OCI-LY1 (cell line): ENCODE data around the gene EEPD1.

Source experiments
- H2AFZ ChIP-seq: fragments of 200-600 bp; sonication (generic), shearing (Covaris generic); 2 replicates; pipeline ENCODE4 v1.6.0; 2014; ENCODE audit warnings: antibody characterized with exemption, mild to moderate bottlenecking, low read length
- H3F3A ChIP-seq: fragments of 200-600 bp; sonication (generic), shearing (Covaris generic); 2 replicates; pipeline ENCODE4 v1.6.0; 2014; ENCODE audit warnings: mild to moderate bottlenecking, antibody characterized with exemption, low read length, moderate library complexity; ENCODE audit not compliant: insufficient read depth
- H3K27ac ChIP-seq: fragments of 200-600 bp; sonication (generic); 2 replicates; pipeline ENCODE4 v1.5.1; 2014; ENCODE audit warnings: low read length, mixed run types, mild to moderate bottlenecking, low read depth; ENCODE audit not compliant: poor library complexity, severe bottlenecking
- H3K27me3 ChIP-seq: fragments of 200-600 bp; sonication (generic); 2 replicates; pipeline ENCODE4 v1.6.0; 2014; ENCODE audit warnings: antibody characterized with exemption, mild to moderate bottlenecking, low read length, moderate library complexity; ENCODE audit not compliant: insufficient read depth
- H3K36me3 ChIP-seq: fragments of 200-600 bp; sonication (generic); 2 replicates; pipeline ENCODE4 v1.6.1; 2014; ENCODE audit warnings: mild to moderate bottlenecking, antibody characterized with exemption, low read length, moderate library complexity, mixed read lengths; ENCODE audit not compliant: insufficient read depth
- H3K4me1 ChIP-seq: fragments of 200-600 bp; sonication (generic); 2 replicates; pipeline ENCODE4 v1.5.1; 2014; ENCODE audit warnings: mild to moderate bottlenecking, low read length, moderate library complexity; ENCODE audit not compliant: insufficient read depth, severe bottlenecking
- H3K4me2 ChIP-seq: fragments of 200-600 bp; sonication (generic), shearing (Covaris generic); 2 replicates; pipeline ENCODE4 v1.6.1; 2014; ENCODE audit warnings: low read length
- H3K4me3 ChIP-seq: fragments of 200-600 bp; sonication (generic); 2 replicates; pipeline ENCODE4 v1.5.1; 2014; ENCODE audit warnings: low read length, low read depth, mild to moderate bottlenecking, mixed read lengths; ENCODE audit not compliant: poor library complexity, severe bottlenecking
- H3K79me2 ChIP-seq: fragments of 200-600 bp; shearing (Covaris generic); 2 replicates; pipeline ENCODE4 v1.6.1; 2016; ENCODE audit warnings: mixed run types, low read length, mixed read lengths; ENCODE audit not compliant: insufficient read depth
- H3K9ac ChIP-seq: fragments of 200-600 bp; sonication (generic), shearing (Covaris generic); 2 replicates; pipeline ENCODE4 v1.6.1; 2014; ENCODE audit warnings: mild to moderate bottlenecking, low read length, mixed read lengths
- H3K9me2 ChIP-seq: fragments of 200-600 bp; sonication (generic), shearing (Covaris generic); 2 replicates; pipeline ENCODE4 v1.6.1; 2014; ENCODE audit warnings: low read depth, mild to moderate bottlenecking, low read length, mixed read lengths
- H3K9me3 ChIP-seq: fragments of 200-600 bp; shearing (Covaris generic); 2 replicates; pipeline ENCODE4 v1.6.1; 2014; ENCODE audit warnings: low read length, mixed read lengths
- H4K20me1 ChIP-seq: fragments of 200-600 bp; sonication (generic), shearing (Covaris generic); 2 replicates; pipeline ENCODE4 v1.6.0; 2016; ENCODE audit warnings: mild to moderate bottlenecking, low read length; ENCODE audit not compliant: insufficient read depth
- EZH2 ChIP-seq: fragments of 200-600 bp; sonication (generic), shearing (Covaris generic); IDR thresholded peaks from 2 replicates; pipeline ENCODE4 v1.8.0; 2017; ENCODE audit warnings: borderline replicate concordance, mixed run types, mild to moderate bottlenecking, antibody characterized with exemption, low read length, moderate library complexity, mixed read lengths
- TF ChIP-seq, protein P1 (sequence below): fragments of 200-600 bp; sonication (generic), shearing (Covaris generic); IDR thresholded peaks from 2 replicates; pipeline ENCODE4 v1.5.1; 2017; ENCODE audit warnings: mild to moderate bottlenecking, antibody characterized with exemption, low read length, moderate library complexity, mixed read lengths

Gene EEPD1

DNA sequence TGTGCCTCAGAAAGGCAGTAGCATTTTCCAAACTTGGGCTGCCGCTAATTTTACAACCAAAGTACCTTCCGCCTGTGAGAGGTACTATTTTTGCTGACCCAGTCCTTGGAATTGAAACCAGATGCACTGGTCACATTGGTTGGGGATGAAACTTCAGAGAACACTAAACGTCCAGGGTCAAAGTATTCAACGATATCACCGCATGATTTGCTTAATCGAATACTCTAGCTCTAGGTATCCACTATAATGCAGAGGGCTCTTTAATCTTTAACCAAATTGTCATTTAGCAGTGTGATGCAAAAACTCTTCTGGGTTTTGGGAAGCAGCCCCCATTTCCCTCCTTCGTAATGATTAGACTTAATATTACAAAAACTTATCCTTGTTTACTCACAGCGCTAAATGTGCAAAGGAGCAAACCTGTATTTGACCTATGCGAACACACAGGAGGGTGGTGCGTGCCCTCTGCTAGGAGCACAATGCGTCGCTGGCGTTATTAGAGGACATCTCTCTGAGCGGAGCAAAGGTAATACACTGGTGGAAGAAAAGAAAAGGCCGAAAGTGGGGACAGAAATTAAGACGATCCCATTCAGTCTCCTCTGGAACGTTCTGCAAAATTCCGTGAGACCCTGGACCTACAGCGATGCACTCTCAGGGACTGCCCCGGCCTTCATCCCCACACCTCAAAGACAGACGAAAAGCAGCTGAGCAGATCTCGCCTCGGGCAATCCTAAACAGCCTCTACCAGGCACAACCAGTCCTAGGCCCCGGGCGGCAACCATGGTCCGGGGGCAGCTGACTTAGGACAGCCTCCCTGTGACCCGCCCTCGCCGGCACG lies 916 bp upstream of the EEPD1 start:
- TF ChIP-seq, protein P1, sequence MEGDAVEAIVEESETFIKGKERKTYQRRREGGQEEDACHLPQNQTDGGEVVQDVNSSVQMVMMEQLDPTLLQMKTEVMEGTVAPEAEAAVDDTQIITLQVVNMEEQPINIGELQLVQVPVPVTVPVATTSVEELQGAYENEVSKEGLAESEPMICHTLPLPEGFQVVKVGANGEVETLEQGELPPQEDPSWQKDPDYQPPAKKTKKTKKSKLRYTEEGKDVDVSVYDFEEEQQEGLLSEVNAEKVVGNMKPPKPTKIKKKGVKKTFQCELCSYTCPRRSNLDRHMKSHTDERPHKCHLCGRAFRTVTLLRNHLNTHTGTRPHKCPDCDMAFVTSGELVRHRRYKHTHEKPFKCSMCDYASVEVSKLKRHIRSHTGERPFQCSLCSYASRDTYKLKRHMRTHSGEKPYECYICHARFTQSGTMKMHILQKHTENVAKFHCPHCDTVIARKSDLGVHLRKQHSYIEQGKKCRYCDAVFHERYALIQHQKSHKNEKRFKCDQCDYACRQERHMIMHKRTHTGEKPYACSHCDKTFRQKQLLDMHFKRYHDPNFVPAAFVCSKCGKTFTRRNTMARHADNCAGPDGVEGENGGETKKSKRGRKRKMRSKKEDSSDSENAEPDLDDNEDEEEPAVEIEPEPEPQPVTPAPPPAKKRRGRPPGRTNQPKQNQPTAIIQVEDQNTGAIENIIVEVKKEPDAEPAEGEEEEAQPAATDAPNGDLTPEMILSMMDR = no peak
- TF ChIP-seq EZH2 = no peak
- peaks cover 18% of the 10 kb centered on the region for H3K4me1 ChIP-seq
- no peaks in the 10 kb centered on the region for H3K9me2 ChIP-seq

DNA sequence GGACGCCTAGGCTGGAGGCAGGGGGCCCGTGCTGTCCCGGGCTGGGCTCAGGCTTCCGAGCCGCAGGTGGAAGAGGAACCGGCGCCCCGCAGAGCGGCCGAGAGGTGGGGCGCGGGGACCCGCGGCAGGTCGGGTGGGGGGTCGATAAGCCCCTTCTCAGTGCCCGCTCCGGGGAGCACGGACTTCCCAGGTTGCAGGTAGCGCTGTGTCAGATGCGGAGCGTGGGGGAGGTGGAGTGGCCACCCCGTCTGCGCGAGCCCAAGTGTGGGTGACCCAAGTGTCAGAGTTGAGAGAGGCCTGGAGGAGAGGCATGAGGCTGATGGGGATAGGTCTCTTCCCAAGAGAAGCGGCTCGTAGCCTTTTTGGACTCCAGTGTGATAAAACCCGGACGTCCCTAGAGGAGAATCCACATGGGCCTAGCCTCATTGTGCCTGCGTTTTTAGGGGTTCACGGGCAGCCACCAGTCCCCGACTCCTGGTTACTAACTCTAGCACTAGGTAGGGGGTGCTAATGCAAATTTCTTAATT lies 580 bp downstream of the EEPD1 start:
- TF ChIP-seq, protein P1 = no peak
- no peak for TF ChIP-seq EZH2
- Histone ChIP-seq H3K4me3 (peak overlapping the region; percentile 67), H3K4me2 (peak overlapping the region; percentile 76), H2AFZ (0 out of 2 replicates have a peak overlapping the region, but pooled peaks have one; percentile 17), H3K4me1 (peaks cover 27% of the 10 kb centered on the region), H3K9me3 (no peaks in the 10 kb centered on the region), H3F3A (no peaks in the 10 kb centered on the region), H3K9me2 (no peaks in the 10 kb centered on the region), H4K20me1 (no peaks in the 10 kb centered on the region), H3K27me3 (no peaks in the 10 kb centered on the region), H3K36me3 (peaks cover 5% of the 10 kb centered on the region; the same call in 1 of the 2 replicates), H3K27ac (no peak overlapping the region), H3K79me2 (peaks cover 21% of the 10 kb centered on the region; the same call in 1 of the 2 replicates), H3K9ac (peak overlapping the region; percentile 60)

More for the DNA sequence above, 916 bp upstream of the EEPD1 start:
- Histone ChIP-seq H3K36me3 (peaks cover 5% of the 10 kb centered on the region; the same call in 1 of the 2 replicates), H3K9me3 (no peaks in the 10 kb centered on the region), H4K20me1 (no peaks in the 10 kb centered on the region), H3F3A (no peaks in the 10 kb centered on the region), H3K27me3 (no peaks in the 10 kb centered on the region), H3K27ac (no peak overlapping the region), H3K79me2 (peaks cover 10% of the 10 kb centered on the region; the same call in 1 of the 2 replicates), H3K4me2 (peak overlapping the region; percentile 76), H3K4me3 (peak overlapping the region; percentile 67), H2AFZ (peak overlapping the region; percentile 29; the same call in 1 of the 2 replicates), H3K9ac (peak overlapping the region; percentile 42; the same call in 1 of the 2 replicates)

DNA sequence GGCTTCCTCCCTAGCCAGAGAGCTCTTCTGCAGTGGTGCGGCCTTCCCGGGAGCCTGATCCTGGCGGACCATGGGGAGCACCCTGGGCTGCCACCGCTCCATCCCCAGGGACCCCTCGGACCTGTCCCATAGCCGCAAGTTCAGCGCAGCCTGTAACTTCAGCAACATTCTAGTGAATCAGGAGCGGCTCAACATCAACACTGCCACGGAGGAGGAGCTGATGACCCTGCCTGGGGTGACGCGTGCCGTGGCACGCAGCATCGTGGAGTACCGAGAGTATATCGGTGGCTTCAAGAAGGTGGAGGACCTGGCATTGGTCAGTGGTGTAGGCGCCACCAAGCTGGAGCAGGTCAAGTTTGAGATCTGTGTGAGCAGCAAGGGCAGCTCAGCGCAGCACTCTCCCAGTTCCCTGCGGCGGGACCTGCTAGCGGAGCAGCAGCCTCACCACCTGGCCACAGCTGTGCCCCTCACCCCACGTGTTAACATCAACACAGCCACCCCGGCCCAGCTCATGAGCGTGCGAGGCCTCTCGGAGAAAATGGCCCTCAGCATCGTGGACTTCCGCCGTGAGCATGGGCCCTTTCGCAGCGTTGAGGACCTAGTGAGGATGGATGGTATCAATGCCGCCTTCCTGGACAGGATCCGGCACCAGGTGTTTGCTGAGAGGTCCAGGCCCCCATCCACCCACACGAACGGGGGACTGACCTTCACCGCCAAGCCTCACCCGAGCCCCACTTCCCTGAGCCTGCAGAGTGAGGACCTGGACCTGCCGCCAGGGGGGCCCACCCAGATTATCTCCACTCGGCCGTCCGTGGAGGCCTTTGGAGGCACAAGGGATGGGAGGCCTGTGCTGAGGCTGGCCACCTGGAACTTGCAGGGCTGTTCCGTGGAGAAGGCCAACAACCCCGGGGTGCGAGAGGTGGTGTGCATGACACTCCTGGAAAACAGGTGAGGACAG lies 1.5 kb downstream of the EEPD1 start:
- H3K27me3 ChIP-seq = no peaks in the 10 kb centered on the region
- no peaks in the 10 kb centered on the region for H3K9me2 ChIP-seq
- H3K27ac ChIP-seq = peak overlapping the region; percentile 12
- H3K4me2 ChIP-seq = peak overlapping the region; percentile 76
- H2AFZ ChIP-seq = no peak overlapping the region
- TF ChIP-seq, protein P1 = peak; percentile 40; the same call in 1 of the 2 replicates
- no peak for TF ChIP-seq EZH2
- H3F3A ChIP-seq = no peaks in the 10 kb centered on the region
- peaks cover 21% of the 10 kb centered on the region; the same call in 1 of the 2 replicates for H3K79me2 ChIP-seq
- no peaks in the 10 kb centered on the region for H4K20me1 ChIP-seq
- peaks cover 36% of the 10 kb centered on the region for H3K4me1 ChIP-seq
- peak overlapping the region; percentile 60; the same call in 1 of the 2 replicates for H3K9ac ChIP-seq
- H3K4me3 ChIP-seq = peak overlapping the region; percentile 67
- H3K36me3 ChIP-seq = peaks cover 5% of the 10 kb centered on the region; the same call in 1 of the 2 replicates
- H3K9me3 ChIP-seq = no peaks in the 10 kb centered on the region
